ENCODE results near the gene XRCC6.

The XRCC6 gene

GRCh38 chr22:41658869-41659268 lies 37.8 kb downstream of the XRCC6 start:
- TF ChIP-seq CREB5 (CRISPR knock-in tag; IDR thresholded peaks at IDR 0.05; ENCODE audit: low read depth) (no peak), RARB (CRISPR knock-in tag; IDR thresholded peaks at IDR 0.05) (no peak), ZFP30 (CRISPR knock-in tag; IDR thresholded peaks at IDR 0.05) (no peak), ESRRG (CRISPR knock-in tag; IDR thresholded peaks at IDR 0.05) (no peak)
- no peak for ATAC-seq

- no peak for TF ChIP-seq OSR1 (CRISPR knock-in tag; IDR thresholded peaks at IDR 0.05)
- TF ChIP-seq TOX (CRISPR knock-in tag; IDR thresholded peaks at IDR 0.05; ENCODE audit: borderline replicate concordance) = no peak
- no peak for TF ChIP-seq ARNTL (CRISPR knock-in tag; IDR thresholded peaks at IDR 0.05; ENCODE audit: borderline replicate concordance, low read depth)
- TF ChIP-seq ZFP30 (CRISPR knock-in tag; IDR thresholded peaks at IDR 0.05) = no peak
- no peak for TF ChIP-seq SNAI2 (CRISPR knock-in tag; IDR thresholded peaks at IDR 0.05)
- no peak for TF ChIP-seq RARB (CRISPR knock-in tag; IDR thresholded peaks at IDR 0.05)
- TF ChIP-seq BACH2 (CRISPR knock-in tag; IDR thresholded peaks at IDR 0.05; ENCODE audit: borderline replicate concordance) = no peak
- no peak for TF ChIP-seq CSDC2 (CRISPR knock-in tag; IDR thresholded peaks at IDR 0.05)
- no peak for TF ChIP-seq ESRRG (CRISPR knock-in tag; IDR thresholded peaks at IDR 0.05)
- TF ChIP-seq PATZ1 (CRISPR knock-in tag; IDR thresholded peaks at IDR 0.05; ENCODE audit: borderline replicate concordance) = no peak
- no peak for TF ChIP-seq ISL1 (CRISPR knock-in tag; IDR thresholded peaks at IDR 0.05)
- ATAC-seq = no peak
These were observed 38.8 kb downstream of the XRCC6 start for GRCh38 chr22:41659941-41660340.

- ATAC-seq = no peak
- TF ChIP-seq ZNF8 (CRISPR knock-in tag; IDR thresholded peaks at IDR 0.05) = no peak
- TF ChIP-seq CREB5 (CRISPR knock-in tag; IDR thresholded peaks at IDR 0.05; ENCODE audit: low read depth) = no peak
- no peak for TF ChIP-seq PPARA (CRISPR knock-in tag; IDR thresholded peaks at IDR 0.05; ENCODE audit: borderline replicate concordance)
- no peak for TF ChIP-seq ISL1 (CRISPR knock-in tag; IDR thresholded peaks at IDR 0.05)
- TF ChIP-seq BACH2 (CRISPR knock-in tag; IDR thresholded peaks at IDR 0.05; ENCODE audit: borderline replicate concordance) = no peak
- TF ChIP-seq ARNTL (CRISPR knock-in tag; IDR thresholded peaks at IDR 0.05; ENCODE audit: borderline replicate concordance, low read depth) = no peak
- no peak for TF ChIP-seq ZC3H10 (CRISPR knock-in tag; IDR thresholded peaks at IDR 0.05)
- TF ChIP-seq CSDC2 (CRISPR knock-in tag; IDR thresholded peaks at IDR 0.05) = no peak
- TF ChIP-seq ZFP30 (CRISPR knock-in tag; IDR thresholded peaks at IDR 0.05) = no peak
- TF ChIP-seq TCF4 (CRISPR knock-in tag; IDR thresholded peaks at IDR 0.05; ENCODE audit: borderline replicate concordance) = no peak
- no peak for TF ChIP-seq POU6F1 (CRISPR knock-in tag; IDR thresholded peaks at IDR 0.05; ENCODE audit: borderline replicate concordance, low read depth)
- no peak for TF ChIP-seq TSHZ2 (CRISPR knock-in tag; IDR thresholded peaks at IDR 0.05)
These were observed 39.3 kb downstream of the XRCC6 start for GRCh38 chr22:41660416-41660815.

- no peak for ATAC-seq
- TF ChIP-seq PATZ1 (CRISPR knock-in tag; IDR thresholded peaks at IDR 0.05; ENCODE audit: borderline replicate concordance) (no peak), BACH2 (CRISPR knock-in tag; IDR thresholded peaks at IDR 0.05; ENCODE audit: borderline replicate concordance) (no peak), POU6F1 (CRISPR knock-in tag; IDR thresholded peaks at IDR 0.05; ENCODE audit: borderline replicate concordance, low read depth) (no peak), ISL1 (CRISPR knock-in tag; IDR thresholded peaks at IDR 0.05) (no peak)
These were observed 40.0 kb downstream of the XRCC6 start for GRCh38 chr22:41661088-41661487.

Data from SK-N-SH treated with all-trans-retinoic acid at 6 μM for 48 hours (cell line).